NK-92 (cell line): ENCODE measurements around the gene MUC20.

Source experiments
- DNase-seq: peaks from one replicate; lab custom pipeline; 2025; ENCODE audit not compliant: unreplicated experiment; lab: John Stamatoyannopoulos, UW

MUC20 gene

DNA sequence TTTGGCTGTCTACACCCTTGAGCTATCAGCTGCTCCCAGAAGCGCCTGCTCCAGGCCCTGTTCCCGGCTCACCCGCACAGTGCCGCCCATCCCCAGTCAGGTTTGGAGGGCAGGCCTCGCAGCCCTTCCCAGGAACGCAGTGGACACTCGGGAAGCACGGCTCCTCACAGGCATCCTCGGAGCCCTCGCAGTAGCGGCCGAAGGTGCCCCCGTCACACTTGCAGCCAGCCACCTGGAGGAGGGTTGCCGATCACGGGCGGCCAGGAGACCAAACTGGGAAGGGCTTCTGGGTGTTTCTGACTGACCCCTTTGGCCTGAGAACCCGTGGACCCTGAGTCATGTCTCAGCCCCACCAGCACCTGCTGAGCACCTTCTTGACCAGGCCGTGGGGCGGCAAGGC, 33.4 kb downstream of the MUC20 start:
- no peak for DNase-seq

GRCh38 chr3:195754906-195755305, 34.1 kb downstream of the MUC20 start:
- no peak for DNase-seq

GRCh38 chr3:195755391-195755790, 34.6 kb downstream of the MUC20 start:
- DNase-seq, result no peak

- no peak for DNase-seq
These were observed 35.3 kb downstream of the MUC20 start for GRCh38 chr3:195755791-195756676.

GRCh38 chr3:195757438-195757770, 36.6 kb downstream of the MUC20 start:
- DNase-seq, result no peak

- no peak for DNase-seq
These were observed 37.0 kb downstream of the MUC20 start for GRCh38 chr3:195757827-195758226.

DNA sequence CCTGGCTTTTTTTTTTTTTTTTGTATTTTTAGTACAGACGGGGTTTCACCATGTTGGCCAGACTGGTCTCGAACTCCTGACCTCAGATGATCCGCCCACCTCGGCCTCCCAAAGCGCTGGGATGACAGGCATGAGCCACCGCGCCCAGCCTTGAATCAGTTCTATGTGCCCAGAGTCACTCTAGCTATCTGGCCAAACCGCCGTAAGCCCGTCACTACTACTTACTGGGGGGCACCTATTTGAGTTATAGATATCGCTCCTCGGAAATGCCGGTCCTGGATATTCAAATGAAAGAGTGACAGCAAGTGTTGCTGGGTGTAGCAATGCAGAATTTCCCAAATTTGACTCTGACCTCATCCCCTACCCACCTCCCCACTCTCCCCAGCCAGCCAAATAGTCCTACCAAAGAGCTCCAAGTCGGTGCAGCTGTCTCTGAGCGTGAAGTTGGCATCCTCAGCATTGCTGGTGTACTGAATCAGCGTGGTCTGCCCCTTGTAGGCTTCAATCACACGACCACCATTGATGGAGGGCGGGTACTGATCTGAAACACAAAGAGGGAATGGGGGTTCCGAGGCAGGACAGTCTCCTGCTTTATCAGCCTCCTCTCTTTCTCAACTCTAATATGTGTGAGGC, 38.1 kb downstream of the MUC20 start:
- no peak for DNase-seq

DNA sequence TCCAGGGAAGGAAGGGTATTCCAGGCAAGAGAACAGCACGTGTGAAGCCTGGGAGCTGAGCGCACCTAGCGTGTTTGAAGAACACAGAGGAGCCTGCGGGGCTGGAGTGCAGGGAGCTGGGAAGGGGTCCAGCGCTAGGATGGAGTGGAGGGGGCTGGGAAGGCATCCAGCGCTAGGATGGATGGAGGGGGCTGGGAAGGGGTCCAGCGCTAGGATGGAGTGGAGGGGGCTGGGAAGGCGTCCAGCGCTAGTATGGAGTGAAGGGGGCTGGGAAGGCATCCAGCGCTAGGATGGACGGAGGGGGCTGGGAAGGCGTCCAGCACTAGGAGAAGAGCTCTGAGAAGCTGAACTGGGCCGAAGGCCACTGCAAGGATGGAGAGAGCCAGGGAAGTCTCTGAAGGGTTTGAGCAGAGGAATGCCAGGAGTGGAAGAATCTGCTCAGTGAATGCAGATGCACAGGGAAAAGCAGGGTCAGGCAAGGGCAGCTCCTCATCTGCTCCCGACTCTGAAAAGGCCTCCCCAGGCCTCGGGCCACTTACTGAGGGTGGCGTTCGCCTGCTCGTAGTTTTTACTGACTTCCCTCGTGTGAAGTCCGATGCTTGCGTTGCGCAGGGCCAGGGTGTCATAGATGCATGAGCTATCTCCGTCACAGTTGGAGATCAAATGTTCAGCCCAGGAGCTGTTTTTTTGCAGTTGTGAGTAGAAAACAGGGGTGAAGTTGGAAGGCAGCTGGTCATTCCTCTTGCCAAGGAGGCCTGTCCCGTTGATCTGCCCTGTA, 39.8 kb downstream of the MUC20 start:
- DNase-seq, result no peak

DNA sequence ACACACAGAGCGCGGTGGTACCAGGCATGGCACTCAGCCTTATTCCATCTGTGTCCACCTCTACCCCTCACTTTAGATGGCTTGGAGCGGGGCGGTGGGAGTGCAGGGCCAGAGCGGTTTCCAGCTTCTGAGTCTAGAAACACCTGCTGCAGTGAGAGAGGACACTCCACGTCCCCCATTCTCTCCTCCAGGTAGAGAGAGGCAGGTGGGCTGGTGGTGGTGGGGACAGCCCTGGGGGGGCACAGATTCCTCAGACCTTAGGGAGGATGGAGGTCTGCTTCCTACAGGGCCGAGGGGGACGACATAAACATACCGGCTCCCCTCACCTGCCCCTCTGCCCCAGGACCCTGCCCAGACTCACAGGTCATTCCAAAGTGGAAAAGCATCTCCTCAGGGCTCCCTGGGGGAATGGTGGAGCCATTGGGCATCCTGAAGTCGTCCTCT, 40.4 kb downstream of the MUC20 start:
- no peak for DNase-seq

GRCh38 chr3:195761567-195762248, 40.9 kb downstream of the MUC20 start:
- DNase-seq, result no peak

GRCh38 chr3:195762249-195762585, 41.4 kb downstream of the MUC20 start:
- no peak for DNase-seq

GRCh38 chr3:195762611-195763010, 41.8 kb downstream of the MUC20 start:
- DNase-seq, result no peak

DNA sequence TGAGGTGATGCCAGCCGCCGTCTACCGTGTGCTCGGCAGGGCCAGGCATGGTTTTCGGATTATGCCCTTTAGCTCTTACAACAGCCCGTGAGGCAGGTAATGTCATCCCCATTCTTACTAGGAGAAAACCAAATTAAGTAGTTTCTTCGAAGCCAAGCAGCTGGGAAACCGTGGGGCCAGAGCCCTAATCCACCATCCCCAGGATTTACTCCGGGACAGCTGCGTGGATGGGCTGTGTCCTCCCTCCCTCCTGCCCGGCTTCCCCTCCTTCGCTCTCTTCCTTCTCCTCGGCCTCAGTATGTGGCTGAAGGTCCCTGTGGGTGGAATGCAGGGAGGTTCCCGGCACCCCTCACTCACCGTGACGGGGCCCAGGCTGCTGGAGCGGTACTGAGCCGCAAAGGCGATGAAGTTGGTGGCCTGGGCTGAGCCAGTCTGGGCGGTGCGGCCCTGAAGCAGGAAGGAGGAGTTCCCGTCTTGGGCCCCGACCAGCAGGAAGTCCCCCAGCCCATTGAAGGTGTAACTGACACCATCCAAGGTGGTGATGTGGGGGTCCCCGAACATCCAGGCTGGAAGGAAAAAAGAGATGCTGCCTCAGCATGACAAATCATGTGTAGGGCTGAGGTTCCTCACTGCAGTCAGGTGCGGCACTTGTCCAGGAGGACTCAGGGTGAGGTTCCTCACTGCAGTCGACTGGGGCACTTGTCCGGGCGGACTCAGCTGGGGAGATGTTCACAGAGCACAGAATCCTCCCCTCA, 42.5 kb downstream of the MUC20 start:
- DNase-seq, result no peak

GRCh38 chr3:195763843-195764825, 43.4 kb downstream of the MUC20 start:
- DNase-seq, result no peak

DNA sequence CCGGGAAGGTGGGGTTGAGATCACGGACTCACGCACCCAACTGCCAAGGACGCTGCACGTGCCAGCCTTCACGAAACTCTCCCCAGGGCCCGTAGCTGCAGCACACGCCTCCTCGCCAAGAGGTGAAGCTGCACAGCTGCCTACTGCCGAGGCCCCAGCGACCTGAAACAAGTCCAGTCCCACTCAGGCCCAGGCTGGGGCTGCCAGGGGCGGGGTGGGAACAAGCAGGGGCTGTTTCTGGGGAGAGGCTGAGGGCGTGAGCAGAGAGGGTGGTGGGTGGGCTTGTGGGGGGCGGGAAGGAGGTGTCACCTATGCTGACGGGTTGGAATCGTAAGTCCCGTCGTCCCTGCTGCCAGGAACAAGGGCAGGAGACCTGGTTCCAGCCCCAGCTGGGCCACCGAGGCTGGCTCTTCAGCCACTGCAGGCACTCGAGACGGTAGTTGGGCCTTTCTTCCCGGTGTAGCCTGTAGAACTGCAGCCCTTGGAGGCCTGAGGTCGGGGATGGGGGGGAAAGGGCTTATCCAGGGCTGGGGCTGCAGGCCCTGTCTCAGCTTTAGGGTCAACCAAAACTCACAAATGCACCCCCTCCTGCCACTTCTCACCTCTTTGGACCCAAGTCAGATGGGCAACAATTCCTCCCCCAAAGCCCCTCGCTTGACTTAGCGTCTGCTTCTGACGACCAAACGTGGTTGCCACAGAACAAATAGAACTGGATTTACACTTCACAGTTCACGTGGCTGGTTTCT, 44.4 kb downstream of the MUC20 start:
- DNase-seq, result no peak

DNA sequence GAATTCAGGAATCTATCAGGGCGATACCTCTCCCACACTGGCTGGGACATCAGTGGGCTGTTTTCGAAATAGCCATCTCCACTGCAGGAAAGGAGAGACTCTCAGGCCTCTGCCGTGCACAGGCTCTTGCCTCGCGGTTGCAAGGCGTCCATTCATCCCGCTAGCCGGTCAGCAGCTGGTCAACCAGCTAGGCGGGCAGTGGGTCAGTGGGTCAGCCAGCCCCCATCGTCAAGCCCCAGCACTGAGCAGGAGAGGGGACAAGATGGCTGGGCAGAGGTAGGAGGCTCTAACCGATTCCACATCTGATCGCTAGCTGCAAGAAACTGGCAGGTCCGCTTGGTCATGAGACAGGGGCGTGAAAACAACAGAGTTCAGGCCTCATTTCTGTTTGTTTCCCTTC, 45.9 kb downstream of the MUC20 start:
- DNase-seq, result no peak

- DNase-seq, result no peak
These were observed 47.0 kb downstream of the MUC20 start for GRCh38 chr3:195767792-195768191.

GRCh38 chr3:195768414-195768813, 47.6 kb downstream of the MUC20 start:
- DNase-seq, result no peak

DNA sequence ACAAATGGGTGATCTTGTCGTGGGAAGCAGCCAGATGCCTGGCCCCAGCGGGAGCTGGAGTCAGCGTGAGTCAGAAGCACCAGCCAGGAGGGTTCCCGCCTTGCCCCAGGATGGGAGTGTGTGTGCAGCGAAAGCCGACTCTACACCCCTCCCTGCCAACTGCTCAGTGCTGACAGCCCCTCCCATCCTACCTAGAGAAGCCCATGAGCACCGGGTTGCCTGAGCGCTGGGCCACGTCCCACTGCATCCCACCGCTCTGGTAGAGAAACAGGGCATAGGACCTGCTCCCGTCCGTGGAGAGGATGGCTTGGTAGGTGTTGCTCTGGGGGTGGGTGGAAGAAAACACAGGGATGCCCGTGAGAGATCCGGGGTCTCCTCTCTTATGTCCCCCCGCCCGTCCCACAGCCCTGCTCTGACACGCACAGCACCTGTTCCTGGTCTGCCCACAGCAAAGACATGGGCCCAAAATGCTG, 48.1 kb downstream of the MUC20 start:
- DNase-seq, result no peak
